ENCODE results near the gene NKD1. TPM values are rescaled to one million over a fixed set of nuclear protein-coding genes. Genes with fewer than 3 reads are reported as not detected.

NKD1 gene
- total RNA-seq, 2 donors from 2014 or later = 2.3 TPM

DNA sequence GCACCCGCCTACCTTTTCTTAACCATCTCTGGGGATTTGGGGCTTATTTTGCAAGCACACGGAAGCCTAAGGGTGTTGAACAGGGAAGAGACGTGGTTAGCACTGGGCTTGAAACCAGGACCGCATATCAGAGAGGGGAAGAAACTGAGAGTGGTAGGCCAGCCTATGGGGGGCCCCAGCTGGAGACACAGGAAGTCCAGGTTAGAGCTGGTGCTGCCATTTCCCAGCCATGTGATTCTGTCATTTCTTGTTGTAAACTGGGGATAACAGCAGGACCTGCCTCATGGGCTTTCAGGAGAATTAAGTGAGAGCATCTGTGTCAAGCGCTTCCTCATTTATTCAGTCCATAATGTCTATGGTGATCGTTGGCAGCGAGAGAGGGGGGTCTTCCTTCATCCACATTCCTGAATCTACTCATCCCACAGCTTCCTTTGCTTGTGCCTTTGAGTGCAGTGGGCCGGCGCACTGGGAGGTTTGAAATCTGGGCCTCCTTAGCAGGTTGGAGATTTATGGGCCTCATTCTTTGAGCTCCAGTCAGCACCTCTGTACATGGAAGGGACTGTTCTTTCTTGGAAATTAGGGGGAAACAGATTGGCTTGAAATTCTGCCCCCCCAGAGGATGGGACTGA is 20.1 kb downstream of the NKD1 start:
- Histone ChIP-seq H3K9ac (ENCODE audit: low read depth in 2 of 2, low read length in 2 of 2) (no peak overlapping the region), H3K27ac (no peak overlapping the region), H3K36me3 (no peaks in the 10 kb centered on the region), H3K4me3 (no peak overlapping the region), H3K4me1 (no peaks in the 10 kb centered on the region), H3K9me3 (no peaks in the 10 kb centered on the region), H3K27me3 (no peaks in the 10 kb centered on the region)
- intact Hi-C loops (cut with DNase I) = no loop called here
- no peak for DNase-seq
- TF ChIP-seq, protein P1, sequence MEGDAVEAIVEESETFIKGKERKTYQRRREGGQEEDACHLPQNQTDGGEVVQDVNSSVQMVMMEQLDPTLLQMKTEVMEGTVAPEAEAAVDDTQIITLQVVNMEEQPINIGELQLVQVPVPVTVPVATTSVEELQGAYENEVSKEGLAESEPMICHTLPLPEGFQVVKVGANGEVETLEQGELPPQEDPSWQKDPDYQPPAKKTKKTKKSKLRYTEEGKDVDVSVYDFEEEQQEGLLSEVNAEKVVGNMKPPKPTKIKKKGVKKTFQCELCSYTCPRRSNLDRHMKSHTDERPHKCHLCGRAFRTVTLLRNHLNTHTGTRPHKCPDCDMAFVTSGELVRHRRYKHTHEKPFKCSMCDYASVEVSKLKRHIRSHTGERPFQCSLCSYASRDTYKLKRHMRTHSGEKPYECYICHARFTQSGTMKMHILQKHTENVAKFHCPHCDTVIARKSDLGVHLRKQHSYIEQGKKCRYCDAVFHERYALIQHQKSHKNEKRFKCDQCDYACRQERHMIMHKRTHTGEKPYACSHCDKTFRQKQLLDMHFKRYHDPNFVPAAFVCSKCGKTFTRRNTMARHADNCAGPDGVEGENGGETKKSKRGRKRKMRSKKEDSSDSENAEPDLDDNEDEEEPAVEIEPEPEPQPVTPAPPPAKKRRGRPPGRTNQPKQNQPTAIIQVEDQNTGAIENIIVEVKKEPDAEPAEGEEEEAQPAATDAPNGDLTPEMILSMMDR (IDR thresholded peaks at IDR 0.05) = no peak

DNA sequence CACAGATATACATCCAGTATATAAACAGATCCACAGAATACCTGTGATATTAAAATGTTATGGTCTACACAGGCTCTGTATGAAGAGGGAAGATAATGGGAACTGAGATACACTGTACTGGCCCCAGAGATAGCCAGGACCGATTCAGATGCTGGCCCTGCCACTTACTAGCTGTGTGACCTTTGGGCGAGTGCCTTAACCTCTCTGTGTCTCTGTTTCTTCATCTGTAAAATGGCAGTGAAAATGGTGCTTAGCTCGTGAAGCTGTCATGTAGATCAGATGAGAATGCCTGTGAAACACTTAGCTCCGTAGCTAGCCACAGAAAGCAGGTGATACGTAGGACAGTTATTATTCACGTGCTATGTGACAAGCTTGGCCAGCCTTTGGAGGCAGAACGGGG is 22.2 kb downstream of the NKD1 start:
- no peak overlapping the region for H3K9ac ChIP-seq (ENCODE audit: low read depth in 2 of 2, low read length in 2 of 2)
- H3K4me3 ChIP-seq = no peak overlapping the region
- H3K9me3 ChIP-seq = no peaks in the 10 kb centered on the region
- DNase-seq = no peak
- H3K36me3 ChIP-seq = no peaks in the 10 kb centered on the region
- no peaks in the 10 kb centered on the region for H3K4me1 ChIP-seq
- TF ChIP-seq, protein P1 (IDR thresholded peaks at IDR 0.05) = no peak
- no peak overlapping the region for H3K27ac ChIP-seq
- H3K27me3 ChIP-seq = no peaks in the 10 kb centered on the region
- intact Hi-C loops (cut with DNase I) = no loop called here

DNA sequence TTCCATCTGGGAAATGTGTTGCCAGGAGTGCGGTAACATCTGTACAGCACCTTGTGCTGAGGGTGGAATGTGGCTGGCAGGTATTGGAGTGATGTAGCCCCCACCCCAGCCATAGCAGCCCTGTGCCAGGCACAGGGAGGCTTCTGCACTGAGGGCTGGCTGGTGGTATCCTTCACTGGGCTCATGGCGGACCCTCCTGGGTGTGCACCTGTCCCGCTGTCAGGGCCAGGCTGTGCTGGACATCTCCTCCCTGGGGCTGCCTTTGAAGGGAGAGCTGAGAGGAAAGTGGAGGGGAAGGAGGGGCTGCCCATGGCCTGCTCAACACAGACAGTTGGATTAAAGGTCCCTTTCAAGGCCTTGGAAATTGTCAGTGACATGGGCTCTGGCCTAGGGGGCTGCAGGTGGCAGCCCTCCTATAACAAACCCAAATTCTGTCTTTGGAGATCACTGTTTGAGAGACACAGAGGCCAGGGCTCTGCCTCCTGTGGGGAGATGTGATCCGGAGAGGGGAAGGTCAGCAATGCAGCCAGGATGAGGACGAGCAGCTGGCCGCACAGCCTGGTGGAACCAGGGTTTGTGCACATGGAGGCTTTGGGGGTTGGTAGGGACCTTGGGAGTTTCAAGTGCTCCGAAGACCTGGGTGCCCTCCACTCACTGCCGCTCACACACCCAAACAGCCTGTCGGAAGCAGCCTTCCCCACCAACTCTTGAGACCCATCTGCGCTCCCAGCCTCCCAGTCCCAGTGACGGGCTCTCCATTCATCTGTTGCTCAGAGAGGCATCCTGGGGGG is 22.8 kb downstream of the NKD1 start:
- DNase-seq = no peak
- Histone ChIP-seq H3K4me3 (no peak overlapping the region), H3K9ac (ENCODE audit: low read depth in 2 of 2, low read length in 2 of 2) (no peak overlapping the region), H3K9me3 (no peaks in the 10 kb centered on the region), H3K36me3 (no peaks in the 10 kb centered on the region), H3K27ac (no peak overlapping the region), H3K27me3 (no peaks in the 10 kb centered on the region), H3K4me1 (no peaks in the 10 kb centered on the region)
- intact Hi-C loops (cut with DNase I) = no loop called here
- TF ChIP-seq, protein P1 (IDR thresholded peaks at IDR 0.05) = no peak

DNA sequence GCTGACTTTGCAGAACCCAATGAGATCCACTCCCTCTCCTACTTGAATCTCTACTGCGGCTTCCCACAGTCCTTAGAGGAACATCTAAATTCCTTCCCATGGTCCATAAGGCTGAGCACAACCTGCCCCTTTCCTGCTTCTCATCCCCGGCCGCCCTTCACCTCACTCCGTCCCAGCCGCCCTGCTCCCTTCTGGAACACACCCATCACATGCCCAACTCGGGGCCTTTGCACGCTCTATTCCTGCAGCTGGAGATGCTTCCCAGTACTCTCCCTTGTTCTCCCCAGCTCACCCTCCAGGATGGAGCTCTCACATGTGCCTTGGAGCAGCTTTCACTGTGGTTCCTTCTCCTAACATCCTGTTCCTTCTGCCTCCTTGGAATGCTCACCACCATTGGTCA is 23.6 kb downstream of the NKD1 start:
- H3K4me3 ChIP-seq = no peak overlapping the region
- TF ChIP-seq, protein P1 (IDR thresholded peaks at IDR 0.05) = no peak
- H3K9ac ChIP-seq (ENCODE audit: low read depth in 2 of 2, low read length in 2 of 2) = no peak overlapping the region
- intact Hi-C loops (cut with DNase I) = no loop called here
- no peak overlapping the region for H3K27ac ChIP-seq
- no peaks in the 10 kb centered on the region for H3K9me3 ChIP-seq
- no peak for DNase-seq
- H3K4me1 ChIP-seq = no peaks in the 10 kb centered on the region
- no peaks in the 10 kb centered on the region for H3K27me3 ChIP-seq
- no peaks in the 10 kb centered on the region for H3K36me3 ChIP-seq

DNA sequence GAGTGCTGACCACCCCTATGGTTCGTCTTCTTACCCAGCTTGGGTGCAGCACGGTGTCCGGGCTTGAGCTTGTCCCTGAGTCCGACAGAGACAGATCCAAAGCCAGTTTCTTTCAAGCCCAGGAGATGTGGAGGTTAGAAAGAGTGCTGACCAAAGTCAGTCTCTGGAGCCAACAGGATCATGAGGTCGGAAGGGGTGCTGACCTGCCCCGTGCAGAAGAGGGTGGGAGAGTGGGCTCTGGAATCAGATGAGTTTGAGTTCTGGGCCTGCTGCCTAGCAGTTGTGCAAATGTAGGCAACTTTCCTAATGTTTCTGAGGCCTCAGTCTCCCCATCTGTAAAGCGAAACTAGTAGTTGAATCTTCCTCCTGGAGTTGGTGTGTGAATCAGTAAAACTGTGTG is 24.5 kb downstream of the NKD1 start:
- H3K4me1 ChIP-seq = no peaks in the 10 kb centered on the region
- no peaks in the 10 kb centered on the region for H3K27me3 ChIP-seq
- intact Hi-C loops (cut with DNase I) = no loop called here
- H3K27ac ChIP-seq = no peak overlapping the region
- no peaks in the 10 kb centered on the region for H3K9me3 ChIP-seq
- H3K4me3 ChIP-seq = no peak overlapping the region
- no peak overlapping the region for H3K9ac ChIP-seq (ENCODE audit: low read depth in 2 of 2, low read length in 2 of 2)
- DNase-seq = no peak
- TF ChIP-seq, protein P1 (IDR thresholded peaks at IDR 0.05) = no peak
- no peaks in the 10 kb centered on the region for H3K36me3 ChIP-seq

Data from colonic mucosa (tissue), 4 donors.